ENCODE data around the gene RASGRF2.

Gene RASGRF2

GRCh38 chr5:80990527-80990926 is 30.4 kb downstream of the RASGRF2 start:
- Histone ChIP-seq H3K27me3 (no peaks in the 10 kb centered on the region), H3K4me3 (no peak overlapping the region), H3K36me3 (no peaks in the 10 kb centered on the region), H3K27ac (no peak overlapping the region), H3K4me1 (no peaks in the 10 kb centered on the region), H3K9me3 (no peaks in the 10 kb centered on the region)
- intact Hi-C loops (cut with DNase I; ENCODE audit: low total_unique reads), result no loop called here
- no peak for TF ChIP-seq CTCF (IDR thresholded peaks at IDR 0.05)
- DNase-seq, result no peak

- TF ChIP-seq CTCF (IDR thresholded peaks at IDR 0.05), result no peak
- Histone ChIP-seq H3K9me3 (no peaks in the 10 kb centered on the region), H3K36me3 (no peaks in the 10 kb centered on the region), H3K4me1 (no peaks in the 10 kb centered on the region), H3K27ac (no peak overlapping the region), H3K27me3 (no peaks in the 10 kb centered on the region), H3K4me3 (no peak overlapping the region)
- DNase-seq, result no peak
- intact Hi-C loops (cut with DNase I; ENCODE audit: low total_unique reads), result no loop called here
Measured at GRCh38 chr5:80990971-80991370, 30.8 kb downstream of the RASGRF2 start.

- no peaks in the 10 kb centered on the region for H3K27me3 ChIP-seq
- DNase-seq, result no peak
- TF ChIP-seq CTCF (IDR thresholded peaks at IDR 0.05), result no peak
- H3K36me3 ChIP-seq, result no peaks in the 10 kb centered on the region
- intact Hi-C loops (cut with DNase I; ENCODE audit: low total_unique reads), result no loop called here
- no peak overlapping the region for H3K27ac ChIP-seq
- no peaks in the 10 kb centered on the region for H3K4me1 ChIP-seq
- no peaks in the 10 kb centered on the region for H3K9me3 ChIP-seq
- no peak overlapping the region for H3K4me3 ChIP-seq
Measured at GRCh38 chr5:80995908-80996307, 35.7 kb downstream of the RASGRF2 start.

GRCh38 chr5:80998590-80998979 is 38.4 kb downstream of the RASGRF2 start:
- Histone ChIP-seq H3K36me3 (no peaks in the 10 kb centered on the region), H3K4me1 (no peaks in the 10 kb centered on the region), H3K27me3 (no peaks in the 10 kb centered on the region), H3K27ac (no peak overlapping the region), H3K9me3 (no peaks in the 10 kb centered on the region), H3K4me3 (no peak overlapping the region)
- TF ChIP-seq CTCF (IDR thresholded peaks at IDR 0.05), result no peak
- no peak for DNase-seq
- intact Hi-C loops (cut with DNase I; ENCODE audit: low total_unique reads), result no loop called here

- H3K27me3 ChIP-seq, result no peaks in the 10 kb centered on the region
- intact Hi-C loops (cut with DNase I; ENCODE audit: low total_unique reads), result no loop called here
- no peak overlapping the region for H3K27ac ChIP-seq
- no peak for TF ChIP-seq CTCF (IDR thresholded peaks at IDR 0.05)
- no peak for DNase-seq
- no peaks in the 10 kb centered on the region for H3K9me3 ChIP-seq
- H3K36me3 ChIP-seq, result no peaks in the 10 kb centered on the region
- H3K4me1 ChIP-seq, result no peaks in the 10 kb centered on the region
- no peak overlapping the region for H3K4me3 ChIP-seq
Measured at GRCh38 chr5:81003811-81004386, 43.7 kb downstream of the RASGRF2 start.

- no peaks in the 10 kb centered on the region for H3K27me3 ChIP-seq
- H3K4me1 ChIP-seq, result no peaks in the 10 kb centered on the region
- H3K27ac ChIP-seq, result no peak overlapping the region
- H3K36me3 ChIP-seq, result no peaks in the 10 kb centered on the region
- H3K4me3 ChIP-seq, result no peak overlapping the region
- DNase-seq, result no peak
- intact Hi-C loops (cut with DNase I; ENCODE audit: low total_unique reads), result no loop called here
- no peak for TF ChIP-seq CTCF (IDR thresholded peaks at IDR 0.05)
- H3K9me3 ChIP-seq, result no peaks in the 10 kb centered on the region
Measured at GRCh38 chr5:81005708-81006107, 45.5 kb downstream of the RASGRF2 start.

All from tibial artery (tissue), 4 donors.